GM19240 (cell line): ENCODE results near the gene PPP6R2.
A peak's percentile ranks its signal among the peaks of the same experiment; 100 is the strongest.
"Not testable (repeated sequence)": the region's sequence is repeated elsewhere in the genome, so short reads cannot be mapped to it uniquely, and the experiment has no call there.

Experiments used
- DNase-seq: peaks from one replicate; pipeline ENCODE4 v3.0.0; 2011; ENCODE audit warnings: low spot score; ENCODE audit not compliant: insufficient read length

Gene PPP6R2

DNA sequence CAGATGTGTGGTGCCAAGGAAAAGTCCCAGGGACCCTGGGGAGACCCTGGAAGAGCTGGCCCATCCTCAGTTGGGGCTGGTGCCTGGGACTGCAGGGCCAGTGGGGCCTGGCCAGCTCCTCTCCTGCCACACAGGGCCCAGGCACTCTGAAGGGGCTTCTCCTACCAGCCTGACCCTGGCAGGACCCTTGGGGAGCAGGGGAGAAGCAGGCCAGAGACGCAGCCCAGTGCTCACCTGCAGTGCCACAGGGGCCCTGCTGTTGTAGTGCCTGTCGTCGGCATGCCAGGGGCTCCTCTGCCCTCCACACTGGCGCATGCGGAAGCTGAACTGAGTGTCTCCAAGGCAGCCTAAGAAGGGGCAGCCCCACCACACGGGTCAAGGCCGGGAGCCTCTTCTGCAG is 25.5 kb upstream of the PPP6R2 start:
- DNase-seq = no peak

DNA sequence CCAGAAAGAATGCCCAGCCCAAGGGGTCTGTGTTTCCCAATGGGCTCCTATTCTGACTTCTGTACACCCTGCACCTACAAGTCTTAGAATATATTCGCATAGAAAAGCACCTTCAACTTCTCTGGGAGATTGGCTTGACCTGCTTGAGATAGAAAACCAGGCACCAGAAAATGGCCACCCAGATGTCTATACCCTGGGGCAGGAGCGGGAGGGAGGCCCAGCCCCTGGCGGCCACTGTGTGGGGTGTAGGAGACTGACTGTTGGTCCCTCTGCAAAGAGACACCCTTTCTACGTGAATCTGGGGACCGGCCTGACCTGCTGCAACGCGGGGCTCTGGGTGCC is 24.8 kb upstream of the PPP6R2 start:
- no peak for DNase-seq

DNA sequence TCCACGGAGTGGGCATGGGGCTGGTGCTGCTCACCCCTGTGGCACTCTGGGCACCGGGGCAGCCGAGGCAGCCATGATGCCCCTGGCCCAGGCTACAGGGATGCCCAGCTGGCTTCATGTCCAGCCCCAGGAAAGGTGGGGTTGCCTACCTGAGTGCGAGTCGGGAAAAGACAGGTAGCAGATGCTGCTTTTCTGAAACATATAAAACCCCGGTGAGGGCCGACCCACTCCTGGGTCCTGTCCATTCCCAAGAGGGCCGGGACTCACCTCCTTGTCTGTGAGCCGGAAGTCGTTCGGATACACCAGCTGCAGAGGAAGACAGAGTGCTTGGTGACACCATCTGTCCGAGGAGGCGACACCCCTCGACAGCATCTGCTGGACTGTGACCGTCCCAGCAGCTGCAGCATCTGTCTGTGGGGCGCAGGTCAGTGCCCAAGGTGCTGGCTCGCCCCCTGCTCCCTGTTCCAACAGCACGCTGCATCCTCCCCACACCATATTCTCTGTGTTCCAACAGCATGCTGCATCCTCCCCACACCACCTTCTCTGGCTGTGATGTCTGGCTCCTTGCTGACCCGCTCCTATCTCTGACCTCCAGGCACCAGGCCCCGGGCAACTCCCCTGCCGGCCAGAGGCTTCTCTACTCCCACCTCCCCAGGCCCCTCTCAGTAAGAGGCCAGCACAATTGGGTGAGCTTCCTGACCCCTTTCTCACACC is 24.3 kb upstream of the PPP6R2 start:
- no peak for DNase-seq

GRCh38 chr22:50319503-50319951 is 23.6 kb upstream of the PPP6R2 start:
- no peak for DNase-seq

DNA sequence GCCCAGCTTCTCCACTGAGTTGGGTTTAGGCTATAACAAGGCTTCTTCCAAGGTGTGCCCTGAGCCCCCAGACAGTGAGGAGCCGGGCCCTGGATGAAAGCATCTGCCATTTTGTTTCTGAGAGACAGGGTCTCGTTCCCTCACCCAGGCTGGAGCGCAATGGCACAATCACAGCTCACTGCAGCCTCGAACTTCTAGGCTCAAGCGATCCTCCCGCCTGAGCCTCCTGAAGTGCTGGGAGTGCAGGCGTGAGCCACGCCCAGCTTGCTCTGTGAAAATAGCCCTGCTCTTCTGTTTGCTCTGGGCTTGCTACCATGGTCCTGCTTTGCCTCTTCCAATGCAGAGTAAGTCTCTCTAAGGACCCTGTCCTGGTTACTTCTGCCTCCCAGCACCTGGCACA is 23.0 kb upstream of the PPP6R2 start:
- DNase-seq = no peak

DNA sequence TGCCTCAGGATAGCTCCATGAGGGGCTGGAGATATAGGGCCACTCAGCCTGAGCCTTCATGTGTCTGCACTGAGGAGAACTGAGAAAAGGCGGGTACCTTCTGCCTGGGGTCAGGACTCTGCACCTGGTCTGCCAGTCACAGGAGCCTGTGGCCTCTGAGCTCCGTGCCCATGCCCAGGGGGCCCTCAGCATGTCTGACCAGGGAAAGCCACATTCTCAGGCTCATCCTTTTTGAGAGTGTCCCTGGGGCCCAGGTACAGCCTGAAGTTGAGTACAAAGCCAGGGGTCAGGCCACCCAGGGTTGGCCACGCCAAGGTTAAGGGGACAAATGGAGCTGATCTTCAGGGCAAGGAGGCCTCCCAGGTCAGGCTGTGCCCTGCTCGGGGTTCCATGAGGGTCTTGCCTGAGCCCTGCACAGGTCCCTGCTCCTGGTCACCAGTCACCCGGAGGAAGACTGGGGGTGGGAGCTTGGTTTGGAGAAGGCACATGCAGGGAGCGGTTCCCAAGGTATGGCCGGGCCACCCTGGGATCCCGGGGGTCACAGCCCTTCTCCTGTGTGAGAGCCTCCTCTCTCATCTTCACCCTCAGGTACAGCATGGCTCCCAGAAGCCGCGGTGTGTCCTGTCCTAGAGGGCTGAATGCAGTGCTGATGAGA is 22.3 kb upstream of the PPP6R2 start:
- no peak for DNase-seq

DNA sequence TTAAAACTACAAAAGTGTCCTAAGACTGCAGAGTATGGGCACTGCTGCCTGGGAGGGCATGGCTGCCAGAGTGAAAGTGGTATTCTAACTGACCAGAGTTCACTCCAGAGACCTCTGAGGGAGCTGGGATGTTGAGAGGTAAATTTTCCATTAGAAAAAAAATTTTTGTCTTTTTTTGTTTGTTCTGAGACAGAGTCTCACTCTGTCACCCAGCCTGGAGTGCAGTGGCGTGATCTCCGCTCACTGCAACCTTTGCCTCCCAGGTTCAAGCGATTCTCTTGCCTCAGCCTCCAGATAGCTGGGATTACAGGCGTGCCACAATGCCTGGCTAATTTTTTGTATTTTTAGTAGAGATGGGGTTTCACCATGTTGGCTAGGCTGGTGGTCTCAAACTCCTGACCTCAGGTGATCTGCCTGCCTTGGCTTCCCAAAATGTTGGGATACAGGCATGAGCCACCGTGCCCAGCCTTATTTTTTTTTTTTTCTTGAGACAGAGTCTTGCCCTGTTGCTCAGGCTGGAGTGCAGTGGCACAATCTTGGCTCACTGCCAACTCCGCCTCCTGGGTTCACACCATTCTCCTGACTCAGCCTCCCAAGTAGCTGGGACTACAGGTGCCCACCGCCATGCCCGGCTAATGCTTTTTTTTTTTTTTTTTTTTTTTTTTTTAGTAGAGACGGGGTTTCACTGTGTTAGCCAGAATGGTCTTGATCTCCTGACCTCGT is 20.6 kb upstream of the PPP6R2 start:
- DNase-seq = not testable (repeated sequence)

GRCh38 chr22:50323900-50324299 is 19.2 kb upstream of the PPP6R2 start:
- DNase-seq = no peak

GRCh38 chr22:50325444-50326224 is 17.5 kb upstream of the PPP6R2 start:
- DNase-seq = no peak

GRCh38 chr22:50326225-50326955 is 16.7 kb upstream of the PPP6R2 start:
- no peak for DNase-seq

DNA sequence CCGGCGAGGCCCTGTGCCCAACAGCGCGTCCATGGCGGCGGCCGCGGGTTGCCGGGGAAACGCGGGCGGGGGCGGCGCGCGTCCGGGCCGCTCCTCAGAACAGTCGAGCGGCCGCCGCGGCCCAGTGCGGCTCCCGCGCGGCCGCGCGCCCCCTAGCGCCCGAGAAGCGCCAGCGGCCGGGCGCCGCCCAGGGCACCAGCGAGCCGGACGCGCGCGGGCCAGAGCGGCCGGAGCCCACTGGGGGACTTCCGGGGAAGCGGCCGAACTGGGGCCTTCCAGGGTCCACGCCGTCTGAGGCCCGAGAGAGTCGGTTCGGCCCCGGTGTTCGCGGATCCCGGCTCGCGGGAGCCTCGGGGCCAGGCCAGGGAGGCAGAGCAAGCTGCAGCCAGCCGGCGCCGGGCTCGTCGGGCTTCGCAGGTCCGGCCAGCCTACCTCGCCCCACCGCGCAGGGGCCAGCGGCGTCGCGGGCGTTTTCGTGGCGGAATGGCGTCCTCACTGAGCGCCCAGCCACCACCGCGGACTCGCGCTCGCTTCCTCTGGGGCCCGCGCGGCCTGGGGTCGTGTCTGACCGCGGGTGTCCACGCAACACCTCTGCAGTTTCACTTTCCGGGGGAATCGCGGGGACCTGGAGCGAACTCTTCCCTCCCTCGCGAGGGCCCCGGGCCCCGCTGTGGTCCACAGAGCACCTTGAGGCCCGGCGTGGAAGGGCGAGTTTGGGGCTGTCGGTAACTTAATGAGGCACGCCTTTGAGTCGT is 16.0 kb upstream of the PPP6R2 start, which contains the start of gene DENND6B:
TSS of gene DENND6B (minus strand) at position 57 of the 755 bp plus-strand sequence. CDS start at position 33, 24 bp downstream.
- peak; percentile 89 for DNase-seq

- DNase-seq = no peak
Measured at GRCh38 chr22:50327711-50328019, 15.5 kb upstream of the PPP6R2 start.

- no peak for DNase-seq
Measured at GRCh38 chr22:50329236-50329635, 13.9 kb upstream of the PPP6R2 start.

DNA sequence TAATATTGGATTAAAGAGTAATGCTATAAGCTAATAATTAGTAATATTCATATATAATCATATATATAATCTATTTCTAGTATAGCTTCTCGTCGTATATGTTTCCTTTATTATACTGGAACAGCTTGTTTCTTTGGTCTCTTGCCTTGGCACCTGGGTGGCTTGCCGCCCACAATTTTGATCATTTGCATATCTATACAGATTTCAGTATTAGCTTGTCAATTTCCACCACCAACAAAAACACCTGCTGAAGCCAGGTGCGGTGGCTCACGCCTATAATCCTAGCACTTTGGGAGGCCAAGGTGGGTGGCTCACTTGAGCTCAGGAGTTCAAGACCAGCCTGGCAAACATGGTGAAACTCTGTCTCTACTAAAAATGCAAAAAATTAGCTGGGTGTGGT is 8.7 kb upstream of the PPP6R2 start:
- DNase-seq = not testable (repeated sequence)

DNA sequence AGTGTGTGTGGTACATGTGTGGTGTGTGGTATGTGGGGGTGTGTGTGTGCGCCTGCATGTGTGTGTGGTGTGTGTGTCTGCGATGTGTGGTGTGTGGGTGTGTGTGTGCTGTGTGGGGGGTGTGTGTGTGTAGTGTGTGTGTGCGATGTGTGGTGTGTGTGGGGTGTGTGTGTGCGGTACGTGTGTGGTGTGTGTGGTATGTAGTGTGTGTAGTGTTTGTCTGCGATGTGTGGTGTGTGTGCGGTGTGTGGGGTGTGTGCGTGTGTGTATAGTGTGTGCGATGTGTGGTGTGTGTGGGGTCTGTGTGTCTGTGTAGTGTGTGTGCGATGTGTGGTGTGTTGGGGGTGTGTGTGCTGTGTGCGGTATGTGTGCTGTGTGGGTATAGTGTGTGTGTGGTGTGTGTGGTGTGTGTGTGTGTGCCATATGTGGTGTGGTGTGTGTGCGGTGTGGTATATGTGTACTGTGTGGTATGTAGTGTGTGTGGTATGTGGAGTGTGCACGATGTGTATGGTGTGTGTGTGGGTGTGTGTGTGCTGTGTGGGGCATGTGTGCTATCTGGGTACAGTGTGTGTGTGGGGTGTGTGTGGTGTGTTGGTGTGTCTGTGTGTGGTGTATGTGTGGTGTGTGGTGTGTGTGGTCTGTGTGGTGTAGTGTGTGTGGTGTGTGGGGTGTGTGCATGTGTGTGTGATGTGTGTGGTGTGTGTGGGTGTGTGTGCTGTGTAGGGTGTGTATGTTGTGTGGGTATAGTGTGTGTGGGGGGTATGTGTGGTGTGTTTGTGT is 5.7 kb upstream of the PPP6R2 start:
- no peak for DNase-seq

GRCh38 chr22:50338042-50338573 is 5.0 kb upstream of the PPP6R2 start:
- no peak for DNase-seq

- no peak for DNase-seq
Measured at GRCh38 chr22:50338860-50339462, 4.2 kb upstream of the PPP6R2 start.

DNA sequence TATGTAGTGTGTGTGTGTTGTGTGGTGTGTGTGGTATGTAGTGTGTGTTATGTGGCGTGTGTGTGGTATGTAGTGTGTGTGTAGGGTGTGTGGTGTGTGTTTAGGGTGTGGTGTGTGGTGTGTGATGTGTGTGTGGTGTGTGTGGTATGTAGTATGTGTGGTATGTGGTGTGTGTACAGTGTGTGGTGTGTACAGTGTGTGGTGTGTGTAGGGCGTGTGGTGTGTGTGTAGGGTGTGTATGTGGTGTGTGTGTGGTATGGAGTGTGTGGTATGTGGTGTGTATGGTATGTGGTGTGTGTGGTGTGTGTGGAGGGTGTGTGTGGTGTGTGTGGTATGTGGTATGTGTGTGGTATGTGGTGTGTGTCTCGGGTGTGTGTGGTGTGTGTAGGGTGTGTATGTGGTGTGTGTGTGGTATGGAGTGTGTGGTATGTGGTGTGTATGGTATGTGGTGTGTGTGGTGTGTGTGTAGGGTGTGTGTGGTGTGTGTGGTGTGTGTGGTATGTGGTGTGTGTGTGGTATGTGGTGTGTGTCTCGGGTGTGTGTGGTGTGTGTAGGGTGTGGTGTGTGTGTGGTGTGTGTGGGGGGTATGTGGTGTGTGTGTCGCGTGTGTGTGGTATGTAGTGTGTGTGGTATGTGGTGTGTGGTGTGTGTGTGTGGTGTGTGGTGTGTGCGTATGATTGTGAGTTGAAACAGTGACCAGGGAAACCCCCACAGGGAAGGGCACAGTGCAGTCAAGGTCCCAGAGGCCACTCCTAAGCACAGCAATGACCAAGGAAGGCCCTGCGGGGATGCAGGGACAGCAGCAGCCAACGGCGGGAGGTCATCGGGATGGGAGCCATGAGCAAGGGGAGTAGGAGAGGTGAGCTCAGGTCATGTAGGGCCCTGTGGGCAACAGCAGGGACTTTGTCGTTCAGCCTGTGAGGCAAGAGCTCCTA is 2.9 kb upstream of the PPP6R2 start:
- no peak for DNase-seq
